ENCODE measurements around the gene MAN1C1. TPM values are rescaled to one million over a fixed set of nuclear protein-coding genes. Genes with fewer than 3 reads are reported as not detected.

The MAN1C1 gene
- total RNA-seq, 1 experiment from 2014 or later = 9.3 TPM

- no peak overlapping the region for H3K9ac ChIP-seq (ENCODE audit: extremely low read depth, insufficient read length, low read length)
- TF ChIP-seq CTCF (conservative IDR thresholded peaks at IDR 0.05) = no peak
- no peak for DNase-seq
- H2BK5ac ChIP-seq (ENCODE audit: insufficient read length, low read length) = no peak overlapping the region
- H3K18ac ChIP-seq (ENCODE audit: insufficient read length, low read depth, low read length) = no peak overlapping the region
- no CpG with 5 or more reads among the region's 7 CpGs for WGBS (ENCODE audit: extremely low coverage, insufficient read length, low lambda C conversion rate)
- Mint-ChIP-seq H3K4me1 (peaks cover 51% of the 10 kb centered on the region in 2 experiments), H3K27ac (peak overlapping the region in 1 of 3 experiments; percentile 53; a peak in 1 of 7 replicates), H3K27me3 (ENCODE audit: low read depth) (no peaks in the 10 kb centered on the region), H3K36me3 (ENCODE audit: insufficient read depth in 1 of 3, low read depth in 3 of 3) (no peaks in the 10 kb centered on the region), H3K9me3 (no peaks in the 10 kb centered on the region), H3K4me3 (no peak overlapping the region)
- H3T11ph ChIP-seq (ENCODE audit: low read length) = no peak overlapping the region
- H3K23ac ChIP-seq (ENCODE audit: insufficient read length, low read depth, low read length) = no peak overlapping the region
- H3K79me2 ChIP-seq (ENCODE audit: insufficient read depth, low read length) = no peaks in the 10 kb centered on the region
- H3K23me2 ChIP-seq (ENCODE audit: insufficient read length, low read depth, low read length, poor library complexity, severe bottlenecking) = no peaks in the 10 kb centered on the region
- H3K9me3 ChIP-seq (ENCODE audit: control insufficient read depth, low read depth, low read length) = no peaks in the 10 kb centered on the region
- no peaks in the 10 kb centered on the region for H4K20me1 ChIP-seq (ENCODE audit: control insufficient read depth, insufficient read depth, insufficient read length)
- no peak overlapping the region for H2AFZ ChIP-seq (ENCODE audit: low read length)
- H2BK20ac ChIP-seq (ENCODE audit: low read depth, low read length, poor library complexity, severe bottlenecking) = no peak overlapping the region
- H3K4ac ChIP-seq (ENCODE audit: low read depth, low read length) = no peak overlapping the region
- H3K14ac ChIP-seq (ENCODE audit: insufficient read depth, low read length) = no peak overlapping the region
- no peak overlapping the region for H4K91ac ChIP-seq (ENCODE audit: insufficient read length, low read depth, low read length)
- H4K8ac ChIP-seq (replicated peaks; ENCODE audit: insufficient read length, low read depth, low read length) = no peak overlapping the region
- H3K27me3 ChIP-seq (ENCODE audit: insufficient read depth, low read length) = no peaks in the 10 kb centered on the region
- no peak overlapping the region for H2AK5ac ChIP-seq (ENCODE audit: insufficient read length, low read length)
- H4K5ac ChIP-seq (ENCODE audit: insufficient read length, low read depth, low read length) = no peak overlapping the region
- no peak overlapping the region for H2BK120ac ChIP-seq (ENCODE audit: low read depth, low read length, poor library complexity, severe bottlenecking)
- no peak overlapping the region for H2BK15ac ChIP-seq (ENCODE audit: low read depth, low read length)
- no peak overlapping the region for H3K27ac ChIP-seq (ENCODE audit: insufficient read length, low read depth, low read length)
- H3K79me1 ChIP-seq (ENCODE audit: insufficient read depth, low read depth, low read length, poor library complexity, severe bottlenecking) = no peaks in the 10 kb centered on the region
- no peak overlapping the region for H3K4me2 ChIP-seq (ENCODE audit: insufficient read depth, insufficient read length, low read length)
- no peak overlapping the region for H3K56ac ChIP-seq (ENCODE audit: insufficient read length, low read depth, low read length)
- peaks cover 12% of the 10 kb centered on the region; the same call in 1 of the 2 replicates for H3K4me1 ChIP-seq (ENCODE audit: insufficient read depth, low read length)
- no peak overlapping the region for H2BK12ac ChIP-seq (ENCODE audit: insufficient read length, low read depth, low read length)
Observed at GRCh38 chr1:25710583-25711347, 94.2 kb downstream of the MAN1C1 start.
